ENCODE data around the gene CIAO2B.

Gene CIAO2B

DNA sequence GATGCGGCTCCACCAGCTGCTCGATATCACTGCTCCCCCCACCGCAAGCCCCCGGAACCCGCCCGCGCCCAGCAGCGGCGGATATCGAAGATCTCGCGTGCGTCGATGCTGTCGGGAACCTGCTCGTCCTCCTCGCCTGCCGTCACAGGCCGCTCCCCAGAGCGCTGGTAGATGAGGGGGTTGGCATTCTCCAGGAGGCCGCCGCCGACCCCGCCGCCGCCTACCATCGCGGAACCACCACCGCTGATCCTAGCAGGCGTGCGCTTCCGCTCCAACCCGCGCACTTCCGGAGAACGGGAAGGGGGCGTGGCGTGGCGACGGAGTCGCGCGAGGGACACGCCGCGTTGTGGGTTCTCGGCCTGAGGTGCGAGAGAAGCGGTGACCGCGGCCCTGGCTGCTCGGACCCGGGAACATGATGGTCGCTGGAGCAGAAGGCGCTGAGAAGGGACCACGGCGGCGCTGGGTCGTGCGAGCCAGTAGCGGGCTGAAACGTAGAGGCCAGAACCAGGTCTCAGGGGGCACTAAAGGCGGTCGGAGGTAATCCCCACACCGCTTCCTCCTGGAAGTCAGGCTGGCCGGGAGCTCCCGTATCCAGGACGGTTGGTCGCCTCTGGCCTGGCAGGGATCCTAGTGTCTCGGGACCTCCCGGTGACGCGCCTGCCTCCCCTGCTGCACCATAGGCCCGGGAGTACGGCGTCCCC is at the start of gene CIAO2B:
Gene CIAO2B, minus strand, starts transcription at position 265 of the 701 bp plus-strand sequence. Its CDS starts 38 bp downstream, at position 227.
- TF ChIP-seq GATA3 (IDR thresholded peaks at IDR 0.05; ENCODE audit: low read depth, low read length) (no peak), GATA2 (IDR thresholded peaks at IDR 0.05; ENCODE audit: low read depth, low read length) (no peak)

DNA sequence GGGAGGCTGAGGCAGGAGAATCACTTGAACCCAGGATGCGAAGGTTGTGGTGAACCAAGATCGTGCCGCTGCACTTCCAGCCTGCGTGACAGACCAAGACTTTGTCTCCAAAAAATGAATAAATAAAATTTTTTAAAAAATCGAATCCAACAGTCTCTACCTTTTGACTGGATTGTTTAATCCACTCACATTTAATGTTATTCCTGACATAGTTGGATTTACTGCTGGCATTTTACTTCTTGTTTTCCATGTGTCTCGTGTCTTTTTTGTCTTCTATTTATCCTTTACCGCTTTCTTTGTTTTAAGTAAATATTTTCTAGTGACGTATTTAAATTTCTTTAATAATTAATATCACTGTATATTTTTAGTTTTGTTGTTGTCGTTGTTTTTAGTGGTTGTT is 48.8 kb upstream of the CIAO2B start:
- TF ChIP-seq GATA3 (IDR thresholded peaks at IDR 0.05; ENCODE audit: low read depth, low read length) (no peak), GATA2 (IDR thresholded peaks at IDR 0.05; ENCODE audit: low read depth, low read length) (no peak)

DNA sequence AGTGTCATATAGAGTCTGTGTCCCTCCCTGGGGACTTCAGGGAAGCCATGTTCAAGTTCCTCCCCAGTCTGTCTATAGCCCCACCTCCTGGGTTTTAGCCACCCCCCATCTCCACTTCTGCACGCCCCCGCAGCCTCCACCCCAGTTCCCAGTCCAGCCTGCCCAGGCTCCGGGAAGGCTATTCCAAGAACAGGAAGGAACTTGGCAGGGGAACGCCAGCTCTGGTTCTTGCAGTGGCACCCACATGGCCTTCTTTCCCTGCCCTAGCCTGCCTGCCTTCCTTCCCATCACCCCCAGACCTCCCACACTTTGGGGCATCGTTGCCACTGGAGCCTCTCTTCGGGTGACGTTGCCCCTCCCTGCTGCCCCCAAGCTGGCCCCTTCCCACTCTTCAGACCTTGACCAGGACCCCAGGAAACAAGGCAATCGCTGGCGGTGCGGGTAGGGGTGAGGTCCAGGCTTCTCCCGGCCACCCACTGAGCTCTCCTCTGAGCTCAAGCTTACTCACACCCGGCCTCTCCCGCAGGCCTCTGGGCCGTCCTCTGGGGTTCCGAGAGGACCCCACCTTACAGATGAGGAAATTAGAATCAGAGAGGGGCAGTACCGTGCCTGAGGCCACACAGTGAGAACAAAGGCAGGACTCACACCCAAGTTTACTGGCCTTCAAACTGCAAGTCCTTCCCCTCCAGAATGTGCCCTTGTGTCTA is 45.0 kb upstream of the CIAO2B start:
- TF ChIP-seq GATA3 (IDR thresholded peaks at IDR 0.05; ENCODE audit: low read depth, low read length): no peak
- TF ChIP-seq GATA2 (IDR thresholded peaks at IDR 0.05; ENCODE audit: low read depth, low read length): no peak

DNA sequence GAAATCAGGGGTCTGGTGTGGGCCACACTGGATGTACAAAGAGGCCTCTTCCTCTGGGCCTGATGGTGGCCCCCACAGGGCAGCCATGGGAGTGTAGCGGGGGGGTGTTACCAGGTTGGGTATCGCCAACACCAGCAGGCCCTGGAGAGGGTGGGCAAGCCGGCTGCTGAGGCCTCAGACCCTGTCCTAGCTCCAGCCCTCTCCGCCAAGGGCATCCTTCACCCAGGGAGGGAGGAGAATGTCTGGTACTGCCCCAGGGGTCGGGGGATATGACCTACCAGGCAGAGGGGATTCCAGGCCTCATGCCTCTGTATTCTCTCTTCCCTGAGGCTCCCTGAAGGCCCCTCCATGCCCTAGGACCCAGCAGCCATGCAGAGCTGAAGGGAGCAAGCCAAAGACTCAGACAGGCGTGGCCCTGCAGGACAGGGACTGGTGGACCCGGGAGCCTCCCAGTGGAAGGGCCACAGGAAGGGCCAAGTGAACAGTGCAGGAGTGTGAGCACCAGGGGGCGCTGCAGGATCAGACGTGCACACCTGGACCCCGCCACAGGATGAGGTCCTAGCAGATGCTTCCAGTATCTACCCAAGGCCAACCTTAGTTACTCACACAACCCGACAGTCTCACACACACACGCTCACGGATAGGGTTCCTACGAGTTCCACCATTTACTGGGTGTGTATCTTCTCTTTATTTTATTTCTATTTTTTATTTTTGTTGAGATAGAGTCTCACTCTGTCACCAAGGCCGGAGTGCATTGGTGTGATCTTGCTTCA is 43.3 kb upstream of the CIAO2B start:
- no peak for TF ChIP-seq GATA3 (IDR thresholded peaks at IDR 0.05; ENCODE audit: low read depth, low read length)
- no peak for TF ChIP-seq GATA2 (IDR thresholded peaks at IDR 0.05; ENCODE audit: low read depth, low read length)

DNA sequence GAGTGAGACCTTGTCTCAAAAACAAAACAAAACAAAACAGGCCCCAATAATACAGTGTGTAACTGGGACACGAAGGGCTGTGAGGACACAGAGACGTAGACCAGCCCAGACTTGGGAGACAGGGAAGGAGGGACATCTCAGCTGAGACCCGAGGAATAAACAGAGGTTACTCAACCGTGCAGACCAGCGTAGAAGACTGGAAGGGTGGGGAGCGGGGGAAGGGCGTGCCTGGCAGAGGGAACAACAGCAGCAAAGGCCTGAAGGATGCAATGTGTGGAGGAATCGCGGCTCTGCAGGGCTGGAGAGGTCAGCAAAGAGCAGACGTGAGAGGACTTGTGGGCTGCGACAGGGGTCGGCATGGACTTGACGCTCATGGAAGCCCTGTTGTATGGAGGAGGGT is 42.5 kb upstream of the CIAO2B start:
- TF ChIP-seq GATA3 (IDR thresholded peaks at IDR 0.05; ENCODE audit: low read depth, low read length) (no peak), GATA2 (IDR thresholded peaks at IDR 0.05; ENCODE audit: low read depth, low read length) (no peak)

DNA sequence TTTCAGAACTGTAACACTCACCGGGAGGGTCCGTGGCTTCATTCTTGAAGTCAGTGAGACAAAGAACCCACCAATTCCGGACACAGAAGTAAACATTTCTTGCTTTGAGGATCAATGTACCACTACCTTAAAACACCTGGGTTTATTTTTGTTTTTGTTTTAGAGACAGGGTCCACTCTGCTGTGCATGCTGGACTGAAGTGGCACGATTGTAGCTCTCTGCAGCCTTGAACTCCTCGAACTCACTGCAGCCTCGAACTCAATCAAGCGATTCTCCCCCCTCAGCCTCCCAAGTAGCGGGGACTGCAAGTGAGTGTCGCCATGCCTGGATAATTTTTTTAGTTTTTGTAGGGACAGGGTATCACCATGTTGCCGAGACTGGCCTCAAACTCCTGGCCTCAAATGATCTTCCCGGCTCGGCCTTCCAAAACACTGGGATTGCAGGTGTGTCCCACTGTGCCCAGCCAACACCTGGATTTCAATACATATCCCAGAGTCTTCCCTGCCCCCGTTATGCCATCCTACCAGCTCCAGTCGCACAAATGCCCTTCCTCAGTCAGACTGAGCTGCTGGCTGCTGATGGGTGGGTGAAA is 41.2 kb upstream of the CIAO2B start:
- TF ChIP-seq GATA2 (IDR thresholded peaks at IDR 0.05; ENCODE audit: low read depth, low read length): no peak
- TF ChIP-seq GATA3 (IDR thresholded peaks at IDR 0.05; ENCODE audit: low read depth, low read length): no peak

DNA sequence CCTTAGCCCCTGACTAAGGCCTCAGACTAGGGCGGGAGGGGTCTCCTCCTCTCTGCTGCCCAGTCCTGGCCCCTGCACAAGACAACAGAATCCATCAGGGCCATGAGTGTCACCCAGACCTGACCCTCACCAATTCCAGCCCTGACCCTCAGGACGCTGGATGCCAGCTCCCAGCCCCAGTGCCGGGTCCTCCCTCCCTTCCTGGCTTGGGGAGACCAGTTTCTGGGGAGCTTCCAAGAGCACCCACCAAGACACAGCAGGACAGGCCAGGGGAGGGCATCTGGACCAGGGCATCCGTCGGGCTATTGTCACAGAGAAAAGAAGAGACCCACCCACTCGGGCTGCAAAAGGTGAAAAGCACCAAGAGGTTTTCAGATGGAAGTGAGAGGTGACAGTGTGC is 39.5 kb upstream of the CIAO2B start:
- TF ChIP-seq GATA3 (IDR thresholded peaks at IDR 0.05; ENCODE audit: low read depth, low read length) (no peak), GATA2 (IDR thresholded peaks at IDR 0.05; ENCODE audit: low read depth, low read length) (no peak)

DNA sequence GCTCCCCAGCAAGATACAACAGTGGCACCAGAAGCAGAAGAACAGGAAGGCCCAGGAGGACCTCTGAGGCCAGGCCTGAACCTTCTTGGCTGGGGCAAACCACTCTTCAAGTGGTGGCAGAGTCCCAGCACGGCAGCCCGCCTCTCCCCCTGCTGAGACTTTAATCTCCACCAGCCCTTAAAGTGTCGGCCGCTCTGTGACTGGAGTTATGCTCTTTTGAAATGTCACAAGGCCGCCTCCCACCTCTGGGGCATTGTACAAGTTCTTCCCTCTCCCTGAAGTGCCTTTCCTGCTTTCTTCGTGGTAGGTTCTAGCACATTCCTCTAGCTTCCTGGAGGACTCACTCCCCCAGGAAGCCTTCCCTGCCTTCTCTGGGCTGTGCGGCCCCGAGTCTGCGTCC is 38.8 kb upstream of the CIAO2B start:
- TF ChIP-seq GATA3 (IDR thresholded peaks at IDR 0.05; ENCODE audit: low read depth, low read length) (no peak), GATA2 (IDR thresholded peaks at IDR 0.05; ENCODE audit: low read depth, low read length) (no peak)

DNA sequence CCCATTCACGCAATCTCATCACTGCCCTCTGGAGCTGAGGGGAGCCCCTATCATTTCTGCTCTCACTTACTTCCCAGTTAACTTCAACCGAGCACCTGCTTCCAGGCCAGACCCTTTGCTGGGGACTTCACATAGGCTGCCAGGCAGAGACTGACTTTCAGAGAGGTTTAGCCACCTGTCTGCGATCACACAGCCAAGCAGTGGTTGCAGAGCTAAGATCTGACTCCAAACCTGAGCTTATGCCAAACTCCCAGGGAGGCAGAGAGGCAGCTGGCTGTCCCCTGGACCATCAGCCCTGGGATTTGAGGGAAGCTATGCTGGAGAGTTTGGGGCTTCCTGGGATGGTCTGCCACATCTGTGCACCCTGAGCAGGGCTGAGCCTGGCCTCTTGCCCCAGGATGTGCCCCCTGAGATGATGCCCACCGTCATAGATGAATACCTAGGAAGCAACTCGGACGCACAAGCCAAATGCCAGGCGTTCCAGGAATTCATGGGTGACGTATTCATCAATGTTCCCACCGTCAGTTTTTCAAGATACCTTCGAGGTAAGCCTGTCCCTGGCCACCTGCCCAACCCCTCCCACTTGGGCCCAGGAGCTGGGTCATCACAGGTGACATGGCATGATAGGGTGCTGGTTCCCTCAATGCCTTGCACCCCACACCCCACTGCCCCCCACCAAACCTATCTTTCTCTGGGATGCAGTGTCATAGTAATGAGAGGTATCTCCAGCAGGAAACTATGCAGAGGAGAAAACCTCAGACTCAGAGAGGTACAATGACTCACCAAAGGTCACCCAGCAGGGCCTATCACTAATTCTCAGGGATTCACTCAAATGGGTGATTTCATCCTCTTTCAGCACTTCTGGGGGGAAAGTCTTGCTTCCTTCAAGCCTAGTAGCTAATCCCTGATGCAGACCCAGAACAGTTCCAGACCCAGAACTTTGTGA is 36.8 kb upstream of the CIAO2B start:
- no peak for TF ChIP-seq GATA2 (IDR thresholded peaks at IDR 0.05; ENCODE audit: low read depth, low read length)
- no peak for TF ChIP-seq GATA3 (IDR thresholded peaks at IDR 0.05; ENCODE audit: low read depth, low read length)

DNA sequence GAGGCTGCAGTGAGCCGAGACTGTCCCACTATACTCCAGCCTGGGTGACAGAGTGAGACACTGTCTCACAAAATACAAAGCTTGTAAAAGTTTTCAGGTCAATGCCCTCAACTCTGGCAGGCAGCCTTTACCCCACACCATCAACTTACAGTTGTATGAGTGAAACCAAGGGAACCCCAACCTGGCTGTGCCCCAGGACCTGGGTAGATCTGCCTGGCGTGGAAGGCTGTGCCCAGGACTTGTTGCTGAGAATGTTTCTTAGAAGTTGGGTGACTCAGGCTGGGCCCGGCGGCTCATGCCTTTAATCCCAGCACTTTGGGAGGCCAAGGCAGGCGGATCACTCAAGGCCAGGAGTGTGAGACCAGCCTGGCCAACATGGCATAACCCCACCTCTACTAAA is 34.6 kb upstream of the CIAO2B start:
- TF ChIP-seq GATA3 (IDR thresholded peaks at IDR 0.05; ENCODE audit: low read depth, low read length) (no peak), GATA2 (IDR thresholded peaks at IDR 0.05; ENCODE audit: low read depth, low read length) (no peak)

DNA sequence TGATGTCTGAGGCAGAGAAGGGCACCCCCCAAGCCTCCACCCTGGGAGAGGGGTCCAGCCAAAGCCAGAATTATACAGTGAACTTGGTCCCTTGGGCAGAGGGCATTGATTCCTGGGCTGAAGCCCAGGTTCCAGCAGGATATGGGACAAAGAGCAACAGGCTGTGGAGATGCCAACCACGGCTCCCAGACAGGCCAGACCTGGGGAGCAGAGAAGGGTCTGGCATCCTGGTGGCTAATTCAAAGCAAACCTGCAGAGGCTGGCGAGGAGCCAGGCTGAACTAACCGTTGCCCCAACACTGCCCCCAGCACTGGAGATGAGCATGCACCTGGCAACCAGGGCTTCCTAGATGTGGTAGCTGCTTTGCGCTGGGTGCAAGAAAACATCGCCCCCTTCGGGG is 29.8 kb upstream of the CIAO2B start:
- TF ChIP-seq GATA2 (IDR thresholded peaks at IDR 0.05; ENCODE audit: low read depth, low read length): no peak
- TF ChIP-seq GATA3 (IDR thresholded peaks at IDR 0.05; ENCODE audit: low read depth, low read length): no peak

DNA sequence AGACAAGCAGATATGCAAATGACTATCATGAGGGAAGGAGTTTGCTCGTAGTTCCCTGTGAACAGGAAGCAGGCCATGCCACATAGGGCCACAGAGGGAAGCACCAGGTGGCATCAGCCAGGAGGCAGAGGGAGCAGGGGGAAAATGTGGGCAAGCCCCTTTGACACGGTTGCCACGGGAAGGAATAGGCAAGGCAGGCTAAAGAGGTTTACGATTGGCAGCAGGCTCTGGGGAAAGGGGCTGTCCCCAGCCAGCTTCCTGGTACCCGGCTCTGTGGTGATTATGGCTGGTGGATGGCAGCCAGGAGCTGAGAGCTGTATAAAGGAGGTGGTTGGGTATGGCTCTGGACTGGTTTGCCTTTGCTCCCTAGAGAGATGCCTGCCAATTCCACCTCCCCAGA is 27.7 kb upstream of the CIAO2B start:
- TF ChIP-seq GATA2 (IDR thresholded peaks at IDR 0.05; ENCODE audit: low read depth, low read length) (no peak), GATA3 (IDR thresholded peaks at IDR 0.05; ENCODE audit: low read depth, low read length) (no peak)

DNA sequence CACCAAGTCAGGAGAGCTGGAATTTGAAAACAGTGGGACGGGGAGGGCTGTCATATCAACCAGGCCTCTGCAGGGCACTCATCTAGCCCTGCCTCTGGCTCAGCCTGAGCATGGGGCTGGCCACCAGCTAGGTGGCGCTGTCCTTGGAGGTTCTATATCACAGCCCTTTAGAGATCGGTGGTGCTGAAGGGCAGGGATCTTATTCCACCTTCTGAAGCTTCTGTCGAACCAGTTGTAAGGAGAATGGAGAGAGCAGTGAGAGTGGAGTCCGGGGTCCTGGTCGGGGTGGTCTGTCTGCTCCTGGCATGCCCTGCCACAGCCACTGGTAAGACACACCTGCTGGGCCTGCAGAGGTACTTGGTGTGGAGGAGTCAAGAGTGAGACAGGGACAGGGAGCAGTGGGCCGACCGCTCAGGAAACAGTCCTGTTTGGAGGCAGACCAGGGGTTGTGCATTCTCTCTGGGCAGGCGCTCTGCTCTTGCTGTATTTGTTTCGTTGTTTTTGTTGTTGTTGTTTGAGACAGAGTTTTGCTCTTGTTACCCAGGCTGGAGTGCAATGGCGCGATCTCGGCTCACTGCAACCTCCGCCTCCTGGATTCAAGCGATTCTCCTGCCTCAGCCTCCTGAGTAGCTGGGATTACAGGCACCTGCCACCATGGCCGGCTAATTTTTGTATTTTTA is 27.0 kb upstream of the CIAO2B start, which contains the start of gene CES3:
Gene CES3, plus strand, starts transcription at position 202 of the 680 bp plus-strand sequence. Its CDS starts 42 bp downstream, at position 244.
- TF ChIP-seq GATA3 (IDR thresholded peaks at IDR 0.05; ENCODE audit: low read depth, low read length) (no peak), GATA2 (IDR thresholded peaks at IDR 0.05; ENCODE audit: low read depth, low read length) (no peak)
